NCI-H748 treated with DMSO at 0.1 percent for 48 hours (cell line): Measurements from ENCODE around the gene TMEM144.
A peak's percentile ranks its signal among the peaks of the same experiment; 100 is the strongest.

ENCODE experiments used
- DNase-seq: peaks from one replicate; lab custom pipeline; 2025; lab: John Stamatoyannopoulos, UW

TMEM144 gene

GRCh38 chr4:158209825-158210807 lies at the start of gene TMEM144:
Gene TMEM144 (plus strand): TSS chr4:158210486. CDS start chr4:158212668, 2,182 bp downstream.
- DNase-seq, result no peak

DNA sequence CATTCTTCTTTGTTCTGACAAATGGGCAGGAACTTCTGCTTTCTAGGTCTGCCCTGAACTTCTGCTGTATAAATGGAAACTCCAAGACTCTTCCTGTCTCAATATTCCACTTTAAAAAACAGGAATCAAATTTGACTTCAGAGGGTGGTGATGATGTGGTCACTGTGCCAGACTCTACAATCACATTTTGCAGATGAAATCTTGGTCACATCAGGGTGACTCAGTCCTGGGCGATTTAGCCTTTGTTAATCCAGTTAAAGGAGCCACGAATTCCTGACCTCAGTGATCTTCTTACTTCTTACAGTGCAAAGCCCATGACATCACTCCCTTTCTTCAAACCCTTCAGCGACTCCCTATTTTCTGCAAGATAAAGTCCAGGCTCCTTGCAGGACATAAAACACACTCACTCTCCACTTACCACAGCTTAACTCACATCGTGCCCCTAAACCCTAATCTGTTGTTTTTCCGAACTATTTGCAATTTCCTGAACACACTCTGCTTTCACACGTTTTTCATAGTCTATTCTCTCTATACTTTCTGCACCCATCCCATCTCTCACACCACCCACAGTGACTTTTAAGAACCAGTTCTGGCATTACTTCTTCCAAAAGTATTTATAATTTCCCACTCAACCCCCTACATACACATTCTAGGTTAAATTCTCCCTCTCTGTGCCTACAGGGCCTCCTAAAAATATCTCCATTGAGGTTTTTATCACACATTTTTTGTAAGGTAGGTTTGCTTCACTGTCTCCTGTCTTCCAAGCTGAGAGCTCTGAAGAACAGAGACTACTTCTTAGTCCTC lies 48.5 kb upstream of the TMEM144 start:
- no peak for DNase-seq

DNA sequence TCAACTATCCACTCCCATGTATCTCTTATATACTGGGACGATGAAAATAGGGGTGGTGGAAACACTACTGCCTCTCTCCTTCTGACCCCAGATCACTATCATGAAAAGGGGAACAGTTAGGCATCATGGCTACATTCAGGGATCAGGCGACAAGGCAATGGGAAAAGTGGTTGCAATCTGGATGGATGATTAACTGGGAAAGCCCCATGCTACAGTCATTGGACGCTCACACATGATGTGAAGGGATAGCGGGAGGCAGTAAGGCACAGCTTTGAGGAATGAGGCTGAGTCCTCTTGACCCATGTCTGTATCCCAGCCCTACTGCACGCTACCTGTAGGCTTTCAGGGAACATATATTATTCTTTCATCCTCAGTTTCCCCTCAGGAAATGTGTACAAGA lies 47.7 kb upstream of the TMEM144 start:
- no peak for DNase-seq

GRCh38 chr4:158163941-158164767 lies 46.1 kb upstream of the TMEM144 start:
- DNase-seq, result no peak

GRCh38 chr4:158164768-158165213 lies 45.5 kb upstream of the TMEM144 start:
- no peak for DNase-seq

- DNase-seq, result no peak
Observed at GRCh38 chr4:158166701-158167100, 43.6 kb upstream of the TMEM144 start.

- DNase-seq, result no peak
Observed at GRCh38 chr4:158168606-158169005, 41.7 kb upstream of the TMEM144 start.

- no peak for DNase-seq
Observed at GRCh38 chr4:158169506-158169905, 40.8 kb upstream of the TMEM144 start.

DNA sequence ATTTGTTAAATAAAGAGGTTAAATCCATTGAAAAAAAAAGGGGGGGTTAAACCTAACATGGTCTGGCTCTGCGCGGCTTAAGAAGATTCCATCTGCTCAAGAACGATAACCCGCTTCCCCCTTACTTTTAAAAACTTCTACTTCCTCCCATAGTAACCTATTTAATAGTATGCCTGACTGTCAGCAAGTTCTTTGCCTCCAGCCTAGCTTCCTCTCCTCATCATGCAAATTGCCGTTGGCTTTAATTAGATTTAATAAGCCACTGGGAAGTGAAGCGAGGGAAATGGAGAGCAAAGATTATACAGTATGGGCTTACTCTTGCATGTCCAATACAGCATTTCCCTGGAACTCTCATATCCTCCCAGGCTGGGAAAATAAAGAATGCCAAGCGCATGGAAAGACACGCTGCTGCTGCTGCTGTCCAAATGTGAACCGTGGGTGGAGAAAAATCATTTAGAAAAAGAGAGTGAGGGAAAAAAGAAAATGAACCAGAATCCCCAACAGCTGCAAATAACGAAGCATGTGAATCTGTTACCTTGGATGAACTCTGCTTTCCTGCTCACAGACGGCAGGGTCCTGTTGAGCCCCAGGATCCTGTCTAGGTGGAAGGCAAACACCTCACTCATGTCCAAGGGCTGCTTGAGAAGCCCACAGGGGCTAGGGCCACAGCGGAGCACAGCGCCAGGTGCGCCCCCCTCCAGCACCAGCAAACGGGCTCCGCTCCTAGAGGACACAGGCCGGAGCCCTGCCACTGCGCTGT lies 40.2 kb upstream of the TMEM144 start:
- no peak for DNase-seq

- no peak for DNase-seq
Observed at GRCh38 chr4:158170691-158171561, 39.4 kb upstream of the TMEM144 start.

DNA sequence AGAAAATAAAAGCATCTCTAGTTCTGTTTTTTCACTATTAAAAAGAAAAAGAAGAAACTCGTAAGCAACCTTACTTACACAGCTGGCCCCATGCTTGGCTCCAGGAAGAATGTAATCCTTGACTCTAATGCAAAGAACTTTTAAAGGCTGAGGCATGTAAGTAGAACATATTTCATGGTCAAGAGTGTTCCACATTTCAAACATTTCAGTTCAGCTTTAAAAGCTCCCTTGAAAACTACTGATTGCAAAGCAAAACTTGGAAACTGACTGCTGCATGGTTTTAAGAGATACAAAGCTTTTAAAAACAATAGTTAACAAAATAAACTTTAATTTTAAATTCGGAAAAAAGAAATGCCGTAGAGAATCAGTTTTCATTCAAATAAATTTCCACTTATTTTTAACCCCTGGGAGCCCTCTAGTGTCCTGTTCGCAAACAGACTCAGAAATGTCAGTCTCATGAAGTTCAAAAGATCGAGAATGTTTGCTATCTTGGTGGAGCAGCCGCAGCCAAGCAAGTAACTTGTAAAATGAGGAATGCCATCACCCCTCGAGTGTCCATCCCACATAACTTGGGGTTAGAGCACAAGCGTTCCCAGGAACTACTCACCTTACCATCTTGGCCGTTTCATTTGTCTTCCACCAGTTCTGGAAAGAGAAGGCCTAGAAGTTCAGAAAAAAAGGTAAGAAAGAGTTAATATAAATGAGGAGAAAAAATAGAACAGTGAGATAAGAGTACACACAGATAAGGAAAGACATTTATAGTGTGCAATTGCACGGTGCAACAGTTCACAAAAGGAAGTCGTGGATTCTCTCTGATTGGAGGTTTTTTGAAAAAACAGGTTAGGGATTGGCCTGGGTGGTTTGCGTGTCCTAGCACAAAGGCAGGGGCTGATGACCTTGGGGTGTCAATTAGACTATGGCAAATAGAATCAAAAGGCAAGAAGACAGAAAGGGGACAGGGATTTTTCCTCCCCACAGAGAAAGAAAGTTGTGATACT lies 37.7 kb upstream of the TMEM144 start, which contains the start of gene GASK1B:
Gene GASK1B, minus strand, starts transcription at position 765 of the 998 bp plus-strand sequence. CDS start 1,650 bp downstream, outside the sequence.
- peak; percentile 21 for DNase-seq

- DNase-seq, result no peak
Observed at GRCh38 chr4:158176108-158176507, 34.2 kb upstream of the TMEM144 start.

GRCh38 chr4:158176776-158177175 lies 33.5 kb upstream of the TMEM144 start:
- DNase-seq, result no peak

- DNase-seq, result no peak
Observed at GRCh38 chr4:158179465-158179864, 30.8 kb upstream of the TMEM144 start.

DNA sequence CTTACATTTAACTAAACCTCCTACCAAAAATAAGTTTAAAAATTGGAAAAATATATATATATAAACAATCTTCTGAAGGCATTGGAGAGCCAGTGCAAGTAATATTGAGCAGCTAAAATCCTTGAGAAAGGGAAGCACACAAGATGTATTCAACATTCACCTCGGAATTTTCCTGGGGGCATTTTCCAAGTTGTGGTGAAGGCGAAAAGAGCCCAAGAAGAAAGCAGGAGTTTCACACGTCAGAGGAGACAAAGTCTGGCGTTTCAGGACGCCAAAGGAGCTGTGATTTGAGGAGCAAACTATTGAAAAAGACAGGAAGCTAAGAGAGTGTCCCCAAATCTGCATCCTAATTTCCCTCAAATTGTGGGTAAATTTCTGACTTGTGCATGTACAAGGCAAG lies 28.4 kb upstream of the TMEM144 start:
- no peak for DNase-seq

DNA sequence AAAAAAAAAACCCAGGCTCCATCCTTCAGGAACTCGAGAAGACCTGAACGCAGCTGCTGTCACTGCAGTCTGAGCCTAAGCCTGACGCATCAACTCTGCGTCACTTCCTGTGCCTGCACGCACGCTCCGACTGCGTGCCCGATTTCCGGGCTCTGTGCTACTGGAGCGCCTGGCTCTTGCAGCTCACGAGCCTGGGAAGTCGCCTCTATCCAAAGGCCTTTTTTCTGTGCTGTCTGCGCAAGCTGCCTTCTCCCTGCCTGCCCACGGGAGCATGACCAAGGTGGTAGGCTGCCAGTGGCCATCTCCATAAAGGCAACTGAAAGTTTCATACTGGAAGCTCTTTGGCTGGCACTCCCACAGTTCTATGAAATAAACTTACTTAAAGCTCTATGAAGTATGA lies 27.6 kb upstream of the TMEM144 start:
- DNase-seq, result no peak

- DNase-seq, result no peak
Observed at GRCh38 chr4:158186815-158187214, 23.5 kb upstream of the TMEM144 start.

DNA sequence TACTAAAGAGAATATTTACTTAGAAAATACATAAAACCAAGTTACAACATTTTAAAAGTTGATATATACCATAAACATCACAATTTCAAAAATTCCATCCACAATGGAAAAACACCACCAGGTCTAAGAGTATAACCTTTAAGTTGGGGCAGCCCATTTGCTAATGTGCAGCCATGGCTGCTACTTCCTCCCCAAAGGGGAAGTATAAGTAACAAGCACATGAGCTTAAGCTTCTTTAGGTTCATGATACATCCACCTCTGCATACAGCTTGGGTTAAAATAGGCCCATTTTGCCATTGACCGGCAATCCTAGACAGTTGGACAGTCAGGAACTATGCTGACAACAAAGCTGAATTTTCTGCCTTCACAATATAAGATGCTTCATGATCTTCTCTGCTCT lies 20.9 kb upstream of the TMEM144 start:
- DNase-seq, result no peak

DNA sequence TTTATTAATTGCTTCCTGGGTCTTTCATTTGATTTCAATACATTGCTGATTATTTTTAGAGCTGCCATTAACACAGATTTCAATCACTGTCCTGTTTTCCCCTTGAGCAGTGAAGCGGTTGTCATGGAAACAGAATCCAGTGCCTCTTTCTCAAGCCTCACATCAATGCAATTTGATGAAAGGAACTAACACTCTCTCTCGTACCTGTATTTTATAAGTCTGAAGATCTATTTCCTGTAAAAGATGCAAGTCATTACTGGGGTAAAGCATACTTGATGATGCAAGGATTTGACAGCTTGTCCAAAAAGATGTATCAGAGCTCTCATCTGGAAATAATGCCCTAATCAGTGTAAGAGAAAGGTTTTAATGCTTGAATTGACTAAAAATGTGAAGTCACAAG lies 19.6 kb upstream of the TMEM144 start:
- DNase-seq, result no peak
